ENCODE results near the gene PHTF2.

Gene PHTF2

DNA sequence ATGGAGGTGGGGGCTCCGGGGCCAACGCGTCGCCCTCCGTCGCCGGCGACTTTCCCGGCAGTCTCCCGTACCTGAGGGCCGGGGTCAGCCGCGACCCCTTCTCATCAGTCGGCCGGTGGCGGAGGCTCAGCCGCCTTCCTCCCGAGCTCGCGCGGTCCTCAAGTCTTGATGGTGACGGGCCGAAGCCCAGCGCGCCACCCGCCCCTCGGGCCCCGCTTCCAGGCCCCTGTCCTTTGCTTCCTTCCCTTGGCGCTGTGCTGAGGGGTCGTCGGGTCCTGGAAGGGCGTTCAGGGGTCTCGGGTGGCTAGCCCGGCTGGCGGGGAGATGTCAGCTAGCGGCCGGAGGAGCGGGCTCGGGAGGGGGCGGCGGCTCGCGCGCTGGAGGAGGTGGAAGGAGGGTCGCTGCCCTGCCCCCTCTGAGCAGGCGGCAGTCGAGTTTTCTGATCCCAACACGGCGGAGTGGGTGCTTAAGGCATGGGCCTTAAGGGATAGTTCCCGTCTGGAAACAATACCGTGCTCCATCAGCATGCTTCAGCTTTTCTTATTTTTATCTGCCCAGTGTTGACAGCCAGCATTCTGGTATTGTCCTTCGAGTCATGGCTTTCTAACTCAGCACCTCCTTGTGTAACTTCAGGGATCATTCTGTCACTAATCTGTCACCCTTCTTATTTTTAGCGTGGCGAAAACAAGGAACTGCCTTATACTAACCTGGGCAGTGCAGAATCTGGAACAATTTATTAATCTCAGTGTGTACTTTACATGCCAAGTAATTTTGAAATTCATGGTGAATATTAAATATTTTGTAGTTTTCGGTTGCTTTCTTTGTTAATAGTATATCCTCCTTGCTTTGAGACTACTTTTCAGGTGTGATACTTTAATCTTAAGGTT, 748 bp downstream of the PHTF2 start:
- no peak for DNase-seq (ENCODE audit: low read depth)
- TF ChIP-seq, protein P1, sequence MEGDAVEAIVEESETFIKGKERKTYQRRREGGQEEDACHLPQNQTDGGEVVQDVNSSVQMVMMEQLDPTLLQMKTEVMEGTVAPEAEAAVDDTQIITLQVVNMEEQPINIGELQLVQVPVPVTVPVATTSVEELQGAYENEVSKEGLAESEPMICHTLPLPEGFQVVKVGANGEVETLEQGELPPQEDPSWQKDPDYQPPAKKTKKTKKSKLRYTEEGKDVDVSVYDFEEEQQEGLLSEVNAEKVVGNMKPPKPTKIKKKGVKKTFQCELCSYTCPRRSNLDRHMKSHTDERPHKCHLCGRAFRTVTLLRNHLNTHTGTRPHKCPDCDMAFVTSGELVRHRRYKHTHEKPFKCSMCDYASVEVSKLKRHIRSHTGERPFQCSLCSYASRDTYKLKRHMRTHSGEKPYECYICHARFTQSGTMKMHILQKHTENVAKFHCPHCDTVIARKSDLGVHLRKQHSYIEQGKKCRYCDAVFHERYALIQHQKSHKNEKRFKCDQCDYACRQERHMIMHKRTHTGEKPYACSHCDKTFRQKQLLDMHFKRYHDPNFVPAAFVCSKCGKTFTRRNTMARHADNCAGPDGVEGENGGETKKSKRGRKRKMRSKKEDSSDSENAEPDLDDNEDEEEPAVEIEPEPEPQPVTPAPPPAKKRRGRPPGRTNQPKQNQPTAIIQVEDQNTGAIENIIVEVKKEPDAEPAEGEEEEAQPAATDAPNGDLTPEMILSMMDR (conservative IDR thresholded peaks at IDR 0.05; ENCODE audit: low read depth, low read length) = no peak
- peak overlapping the region; percentile 81 for H3K4me3 ChIP-seq (ENCODE audit: low read length)

DNA sequence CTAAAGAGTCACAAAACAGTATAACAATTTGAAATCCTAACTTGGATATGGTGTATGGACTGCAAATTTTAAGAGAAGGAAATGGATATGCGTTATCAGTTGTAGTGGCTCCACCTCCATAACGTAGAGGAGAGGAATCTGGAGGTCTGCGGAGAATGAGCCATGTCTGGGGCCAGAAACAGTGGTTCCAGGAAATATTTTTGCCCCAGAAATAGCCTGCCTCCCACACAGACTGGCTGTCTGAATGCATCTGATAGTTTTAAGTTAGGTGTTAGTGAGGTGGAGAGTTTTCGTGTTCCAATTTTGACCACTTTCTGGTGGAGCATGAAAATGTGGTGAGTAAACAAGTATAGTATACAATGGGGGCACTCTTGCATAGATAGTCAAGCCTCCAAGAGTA, 1.6 kb downstream of the PHTF2 start:
- TF ChIP-seq, protein P1 (conservative IDR thresholded peaks at IDR 0.05; ENCODE audit: low read depth, low read length) = no peak
- DNase-seq (ENCODE audit: low read depth) = no peak
- peak overlapping the region; percentile 81 for H3K4me3 ChIP-seq (ENCODE audit: low read length)

DNA sequence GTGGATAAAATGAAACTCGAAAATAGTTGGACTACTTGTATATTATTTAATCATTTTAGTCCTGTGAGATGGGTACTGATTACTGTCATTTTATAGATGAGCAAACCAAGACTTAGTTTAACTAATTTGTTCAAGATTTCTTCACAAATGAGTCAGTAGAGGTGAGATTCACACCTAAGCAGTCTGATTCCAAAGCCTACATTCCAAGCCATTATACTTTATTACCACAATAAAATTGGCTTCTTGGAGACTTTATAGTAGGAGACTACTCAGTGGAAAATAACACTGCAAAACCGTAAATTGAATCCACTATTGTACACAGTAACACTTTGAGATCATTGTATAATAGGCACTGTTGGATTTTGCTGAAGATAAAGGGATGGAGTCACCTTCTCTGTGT, 2.2 kb downstream of the PHTF2 start:
- no peak overlapping the region for H3K4me3 ChIP-seq (ENCODE audit: low read length)
- DNase-seq (ENCODE audit: low read depth) = no peak
- TF ChIP-seq, protein P1 (conservative IDR thresholded peaks at IDR 0.05; ENCODE audit: low read depth, low read length) = no peak

DNA sequence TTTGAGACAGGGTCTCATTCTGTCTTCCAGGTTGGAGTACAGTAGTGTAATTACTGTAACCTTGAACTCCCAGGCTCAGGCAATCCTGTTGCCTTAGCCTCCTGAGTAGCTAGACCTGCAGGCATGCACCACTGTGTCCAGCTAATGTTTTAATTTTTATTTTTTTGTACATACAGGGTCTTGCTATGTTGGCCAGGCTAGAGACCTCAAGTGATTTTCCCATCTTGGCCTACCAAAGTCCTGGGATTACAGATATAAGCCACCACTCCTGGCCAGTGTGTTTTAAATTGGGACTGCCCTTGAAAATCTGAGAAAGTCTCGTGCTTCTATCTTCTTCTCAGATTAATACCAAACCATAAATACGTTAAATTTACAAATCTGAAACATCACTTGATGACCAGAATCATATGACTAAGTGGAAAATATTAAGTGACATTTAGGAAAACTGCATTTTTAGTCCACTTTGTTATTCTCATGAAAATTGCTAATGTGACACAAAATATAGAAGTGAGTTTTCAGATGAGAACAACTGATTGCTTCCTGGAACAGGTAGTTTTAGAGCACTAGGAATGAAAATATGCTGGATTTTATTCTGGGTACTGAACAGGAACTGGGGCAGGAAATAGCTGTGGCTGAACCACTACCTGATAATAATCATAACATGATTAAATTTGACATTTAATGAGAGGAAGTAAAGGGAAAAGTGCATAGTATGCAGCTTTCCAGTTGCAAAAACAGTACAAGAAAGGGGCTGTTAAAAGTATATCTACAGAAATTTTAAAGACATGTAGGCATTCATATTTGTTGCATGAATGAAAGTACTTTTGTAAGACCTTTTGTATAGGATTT, 4.2 kb downstream of the PHTF2 start:
- DNase-seq (ENCODE audit: low read depth) = peak; percentile 33
- no peak overlapping the region for H3K4me3 ChIP-seq (ENCODE audit: low read length)
- TF ChIP-seq, protein P1 (conservative IDR thresholded peaks at IDR 0.05; ENCODE audit: low read depth, low read length) = no peak

DNA sequence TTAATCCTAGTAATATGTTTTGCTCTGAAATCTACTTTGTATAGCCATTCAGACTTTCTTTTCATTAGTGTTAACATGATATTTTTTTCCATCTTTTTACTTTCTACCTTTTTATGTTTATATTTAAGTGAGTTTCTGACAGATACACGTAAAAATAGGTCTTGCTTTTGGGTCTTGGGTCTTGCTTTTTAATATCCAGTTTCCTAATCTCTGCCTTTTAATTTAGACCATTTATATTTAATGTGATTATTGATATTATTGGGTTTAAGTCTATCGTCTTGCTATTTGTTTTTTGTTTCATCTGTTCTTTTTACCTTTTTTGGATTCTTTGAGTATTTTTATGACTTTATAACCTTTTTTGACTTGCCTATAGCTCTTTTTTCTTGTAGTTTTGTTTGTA, 7.9 kb downstream of the PHTF2 start:
- H3K4me3 ChIP-seq (ENCODE audit: low read length) = no peak overlapping the region
- DNase-seq (ENCODE audit: low read depth) = no peak
- TF ChIP-seq, protein P1 (conservative IDR thresholded peaks at IDR 0.05; ENCODE audit: low read depth, low read length) = no peak

DNA sequence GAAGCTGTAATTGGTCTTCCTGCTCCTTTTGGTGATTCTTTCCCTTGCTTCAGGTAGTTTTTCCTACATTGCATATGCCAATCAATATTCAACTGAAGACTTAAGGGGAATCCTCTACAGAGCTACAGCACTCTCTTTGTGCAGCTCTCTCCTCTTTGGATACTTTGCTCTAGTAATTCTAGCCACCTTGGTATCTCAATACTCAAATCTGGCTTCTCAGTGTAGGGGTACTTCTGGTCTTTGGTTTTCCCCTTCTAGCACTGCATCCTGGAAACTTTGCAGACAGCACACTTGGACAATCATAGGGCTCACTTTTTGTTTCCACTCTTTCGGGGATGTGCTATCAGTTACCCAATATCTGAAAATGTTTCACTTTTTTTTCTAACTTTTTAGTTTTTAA, 9.9 kb downstream of the PHTF2 start:
- no peak overlapping the region for H3K4me3 ChIP-seq (ENCODE audit: low read length)
- TF ChIP-seq, protein P1 (conservative IDR thresholded peaks at IDR 0.05; ENCODE audit: low read depth, low read length) = no peak

More for the DNA sequence above, 9.9 kb downstream of the PHTF2 start:
- DNase-seq (ENCODE audit: low read depth) = no peak
